Activated CD8-positive, alpha-beta memory T cell treated with anti-CD3 and anti-CD28 coated beads for 36 hours (primary cell): ENCODE data around the gene ARID4A. TPM values are rescaled to one million over a fixed set of nuclear protein-coding genes. Genes with fewer than 3 reads are reported as not detected.

Experiments
- CTCF ChIA-PET: fragments of 350-600 bp; sonication (Branson Sonifier 250); formaldehyde crosslinking; loops from one replicate; lab custom pipeline; 2021; ENCODE audit warnings: antibody characterized with exemption; lab: Charles Lee
- POLR2A ChIA-PET: fragments of 350-600 bp; sonication (Branson Sonifier 250); formaldehyde crosslinking; loops from one replicate; lab custom pipeline; 2021; ENCODE audit warnings: antibody characterized with exemption; lab: Charles Lee
- total RNA-seq, 2 experiments: library from RNA; stranded (reverse); gene quantifications; one replicate each; pipeline ENCODE4 v1.2.3, GENCODE V29; 2021

Gene ARID4A
- total RNA-seq, 2 experiments from 2014 or later = 15.9 to 16.8 TPM

DNA sequence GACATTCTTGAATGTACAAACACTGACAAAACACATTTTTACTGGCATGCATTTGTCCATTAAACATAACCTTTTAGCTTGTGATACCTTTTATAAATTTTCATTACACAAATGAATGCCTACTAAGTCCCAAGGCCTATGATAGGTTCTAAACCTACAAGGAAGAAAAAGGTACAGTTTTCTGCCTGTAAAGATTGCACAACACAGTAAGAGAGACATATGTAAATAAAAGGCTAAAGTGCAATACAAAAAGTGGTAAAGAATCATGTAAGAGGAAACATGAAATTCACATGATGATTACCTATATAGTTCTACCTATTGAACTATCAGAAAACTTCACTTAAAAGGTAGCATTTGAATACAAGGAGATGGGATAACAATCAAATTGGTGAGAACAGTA, 14.6 kb upstream of the ARID4A start:
- POLR2A ChIA-PET = no interaction called here
- CTCF ChIA-PET = interaction anchor here (1.5 kb wide), 1 partner anchor 14 kb away, joined by 5 read pairs; the partner anchor contains the start of gene ARID4A

DNA sequence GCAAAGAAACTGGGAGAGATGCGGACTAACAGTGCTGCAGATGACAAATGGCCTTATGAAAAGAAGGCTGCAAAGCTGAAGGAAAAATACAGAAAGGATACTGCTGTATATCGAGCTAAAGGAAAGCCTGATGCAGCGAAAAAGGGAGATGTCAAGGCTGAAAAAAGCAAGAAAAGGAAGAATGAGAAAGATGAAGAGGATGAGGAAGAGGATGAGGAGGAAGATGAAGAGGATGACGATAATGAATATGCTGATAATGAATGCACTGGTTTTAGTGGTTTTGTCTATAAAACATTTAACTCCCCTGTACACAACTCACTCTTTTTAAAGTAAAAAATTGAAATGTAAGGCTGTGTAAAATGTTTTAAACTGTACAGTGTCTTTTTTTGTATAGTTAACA, 13.2 kb upstream of the ARID4A start:
- ChIA-PET POLR2A (no interaction called here), CTCF (no interaction called here)

DNA sequence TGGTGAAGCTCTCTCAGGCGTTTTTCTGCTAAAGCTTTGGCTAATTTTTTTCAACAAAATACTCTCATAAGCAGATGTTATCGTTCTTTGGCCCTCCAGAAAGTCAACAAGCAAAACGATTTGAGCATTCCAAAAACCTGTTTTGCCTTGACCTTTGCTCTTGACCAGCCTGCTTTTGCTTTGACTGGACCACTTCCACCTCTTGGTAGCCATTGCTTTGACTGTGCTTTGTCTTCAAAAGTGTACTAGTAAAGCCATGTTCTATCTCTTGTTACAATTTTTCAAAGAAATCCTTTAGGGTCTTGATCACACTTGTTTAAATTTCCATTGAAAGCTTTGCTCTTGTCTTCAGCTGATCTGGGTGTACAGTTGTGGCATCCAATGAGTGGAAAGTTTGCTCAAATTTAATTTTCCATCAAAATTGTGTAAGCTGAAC, 10.7 kb upstream of the ARID4A start:
- POLR2A ChIA-PET = no interaction called here
- CTCF ChIA-PET = no interaction called here

DNA sequence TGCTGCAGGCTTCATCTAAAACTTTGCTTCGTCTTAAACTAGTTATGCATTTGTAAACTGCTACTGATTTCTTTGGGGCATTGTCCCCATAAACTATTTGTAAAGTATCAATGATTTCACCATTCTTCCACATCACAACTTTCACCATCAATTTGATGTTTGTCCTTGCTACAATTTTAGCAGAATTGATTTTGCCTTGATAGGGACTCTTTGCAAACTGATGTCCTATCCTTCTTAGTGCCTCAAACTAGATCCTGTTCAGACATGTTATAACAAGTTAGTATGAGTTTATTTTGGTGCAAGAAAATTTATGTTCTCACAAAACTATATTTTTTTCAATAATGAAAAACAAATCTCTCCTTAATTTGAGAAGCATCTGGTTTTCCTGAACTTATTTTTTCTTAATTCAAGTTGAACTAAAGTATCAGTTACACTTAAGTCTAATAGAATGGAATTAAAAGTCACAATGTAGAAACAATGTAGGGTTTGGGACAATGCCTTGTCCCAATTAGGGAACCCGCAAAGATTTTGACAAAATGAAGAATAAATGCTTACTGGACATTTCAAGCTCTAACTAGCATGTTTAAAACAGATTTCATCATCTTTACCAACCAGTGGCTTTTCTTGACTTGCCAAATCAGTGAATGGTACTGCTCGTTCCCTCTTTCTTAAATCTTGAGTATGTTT, 10.1 kb upstream of the ARID4A start:
- CTCF ChIA-PET = no interaction called here
- POLR2A ChIA-PET = no interaction called here

DNA sequence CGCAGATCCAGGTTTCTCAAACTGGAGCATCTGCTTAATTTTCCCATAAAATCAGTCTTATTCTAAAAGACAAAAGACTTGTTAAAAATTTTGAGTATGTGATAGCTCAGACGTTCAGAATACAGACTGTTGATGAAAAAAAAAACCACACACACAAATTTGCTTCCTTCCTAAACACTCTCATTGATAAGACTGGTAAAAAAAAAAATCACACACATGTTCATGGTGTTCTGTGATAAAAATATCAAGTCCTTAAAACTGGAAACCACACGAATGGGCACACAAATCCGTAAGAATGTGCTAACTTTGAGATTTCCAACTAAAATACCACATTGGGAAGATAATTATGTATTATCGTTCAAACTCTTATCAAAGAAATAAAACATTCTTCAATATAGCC, 6.7 kb upstream of the ARID4A start:
- CTCF ChIA-PET = no interaction called here
- POLR2A ChIA-PET = interaction anchor here (0.7 kb wide), 1 partner anchor 14 kb away, joined by 4 read pairs; no protein-coding TSS in a partner anchor

DNA sequence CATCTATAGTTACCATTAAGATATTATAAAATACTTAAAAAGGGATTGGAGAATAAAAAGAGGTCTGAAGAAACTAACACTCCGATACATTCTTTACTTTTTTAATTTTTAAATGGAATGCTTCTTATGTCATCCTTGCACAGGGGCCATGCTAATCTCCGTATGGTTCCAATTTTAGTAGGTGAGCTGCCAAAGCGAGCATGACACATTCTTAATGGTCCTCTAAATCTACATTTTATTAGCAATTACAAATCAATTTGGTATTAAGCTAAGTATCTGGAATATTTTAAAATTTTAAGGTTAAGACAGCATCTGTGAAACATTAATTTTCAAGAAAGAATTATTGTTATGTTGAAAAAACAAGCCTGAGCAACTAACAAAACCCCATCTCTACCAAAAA, 6.2 kb upstream of the ARID4A start:
- POLR2A ChIA-PET = no interaction called here
- CTCF ChIA-PET = interaction anchor here (0.6 to 0.8 kb wide), 2 partner anchors 10 to 23 kb away, joined by 3 read pairs; no protein-coding TSS in a partner anchor

DNA sequence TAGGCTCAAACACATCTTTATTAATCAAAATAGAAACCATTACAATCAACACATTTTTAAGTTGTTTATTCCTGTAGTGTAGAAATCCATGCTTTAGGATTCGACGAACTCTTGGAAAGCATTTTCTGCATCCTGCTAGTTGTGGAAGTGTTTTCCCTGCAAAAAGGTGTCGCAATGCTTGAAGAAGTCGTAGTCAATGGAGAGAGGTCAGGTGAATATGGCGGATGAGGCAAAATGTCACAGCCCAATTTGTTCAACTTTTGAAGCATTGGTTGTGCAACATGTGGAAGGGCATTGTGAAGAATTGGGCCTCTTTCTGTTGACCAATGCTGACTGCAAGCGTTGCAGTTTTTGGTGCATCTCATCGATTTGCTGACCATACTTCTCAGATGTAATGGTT, 4.2 kb upstream of the ARID4A start:
- ChIA-PET POLR2A (no interaction called here), CTCF (no interaction called here)

DNA sequence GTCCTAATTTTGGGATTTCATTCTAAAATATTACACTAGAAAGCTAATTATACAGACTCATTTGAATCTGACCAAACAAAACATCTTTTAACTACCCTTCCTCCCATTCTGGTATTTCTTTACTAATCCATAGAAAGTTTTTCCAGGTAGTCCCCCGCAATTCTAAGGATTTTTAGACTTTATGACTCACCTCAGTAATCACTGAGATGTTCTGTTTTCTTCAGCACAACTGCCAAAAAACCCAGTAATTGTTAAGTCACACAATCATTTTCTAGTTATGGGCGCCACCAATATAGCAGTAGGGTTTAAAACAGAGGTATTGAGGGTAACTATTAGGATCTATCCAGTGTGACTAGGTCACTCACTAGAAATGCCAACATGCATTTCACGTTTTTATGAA, 1.6 kb upstream of the ARID4A start:
- POLR2A ChIA-PET = no interaction called here
- CTCF ChIA-PET = no interaction called here

DNA sequence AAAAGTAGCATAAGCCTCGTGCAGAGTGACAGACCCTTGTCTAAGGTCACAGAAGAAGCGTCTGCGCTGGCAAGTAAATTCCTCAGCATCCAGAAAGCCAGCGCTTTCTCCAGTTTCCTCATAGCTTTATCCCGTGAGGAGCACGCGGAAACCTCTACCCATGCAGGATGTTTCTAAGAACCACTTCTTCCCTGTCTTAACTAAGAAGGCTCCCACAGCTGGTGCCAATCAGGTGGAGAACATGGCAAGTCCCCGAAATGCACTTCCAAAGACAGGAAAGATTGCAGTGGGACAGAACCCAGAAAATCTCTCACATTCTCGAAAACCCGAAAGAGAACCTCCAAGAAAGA, 968 bp upstream of the ARID4A start:
- ChIA-PET CTCF (interaction anchor here (0.6 to 1.8 kb wide), 2 partner anchors 14 to 26 kb away, joined by 5 read pairs; no protein-coding TSS in a partner anchor), POLR2A (interaction anchor here (1.0 to 1.6 kb wide), 3 partner anchors 24 to 1952 kb away, joined by 4 to 22 read pairs (median 5); partner anchors contain the start of genes KIAA0586, PPM1A and TIMM9)

DNA sequence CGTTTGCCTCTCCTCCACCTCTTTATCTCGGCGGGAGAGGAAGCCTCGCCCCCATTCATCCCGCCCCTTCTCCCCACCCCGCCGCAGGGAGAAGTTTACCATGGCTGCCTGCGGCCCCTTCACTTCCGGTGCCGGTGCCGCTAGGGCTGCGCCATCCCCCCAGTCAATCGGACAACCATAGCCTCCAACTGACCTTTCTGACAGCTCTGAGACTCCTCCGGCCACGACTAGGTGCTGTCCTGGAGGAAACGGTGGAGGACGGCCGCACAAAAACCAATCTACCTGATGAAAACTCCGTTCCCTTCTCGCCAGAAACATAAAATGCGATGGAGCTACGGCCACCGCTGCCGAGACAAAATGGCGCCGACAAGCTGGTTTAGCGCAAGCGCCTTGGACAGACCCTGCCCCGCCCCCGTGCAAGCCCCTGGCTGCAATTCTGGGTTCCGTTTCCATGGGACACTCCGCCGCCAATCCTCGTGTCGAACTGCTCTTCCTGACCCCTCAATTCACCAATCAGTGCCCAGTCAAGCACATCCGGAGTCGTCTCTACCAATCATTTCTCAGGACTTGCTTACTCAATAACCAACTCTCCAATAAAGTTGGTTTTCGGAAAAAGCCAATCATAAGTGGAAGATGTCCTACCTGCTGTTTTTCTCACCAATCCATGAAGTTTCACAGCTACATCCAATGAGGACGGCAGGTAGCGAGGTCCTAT, 436 bp upstream of the ARID4A start:
- CTCF ChIA-PET = interaction anchor here (0.6 to 1.8 kb wide), 4 partner anchors 15 to 40 kb away, joined by 3 to 5 read pairs (median 4); no protein-coding TSS in a partner anchor
- POLR2A ChIA-PET = interaction anchor here (0.6 to 1.9 kb wide), 13 partner anchors 23 to 1951 kb away, joined by 3 to 22 read pairs (median 4); partner anchors contain the start of genes ACTR10, KIAA0586, NAA30 and PPM1A

DNA sequence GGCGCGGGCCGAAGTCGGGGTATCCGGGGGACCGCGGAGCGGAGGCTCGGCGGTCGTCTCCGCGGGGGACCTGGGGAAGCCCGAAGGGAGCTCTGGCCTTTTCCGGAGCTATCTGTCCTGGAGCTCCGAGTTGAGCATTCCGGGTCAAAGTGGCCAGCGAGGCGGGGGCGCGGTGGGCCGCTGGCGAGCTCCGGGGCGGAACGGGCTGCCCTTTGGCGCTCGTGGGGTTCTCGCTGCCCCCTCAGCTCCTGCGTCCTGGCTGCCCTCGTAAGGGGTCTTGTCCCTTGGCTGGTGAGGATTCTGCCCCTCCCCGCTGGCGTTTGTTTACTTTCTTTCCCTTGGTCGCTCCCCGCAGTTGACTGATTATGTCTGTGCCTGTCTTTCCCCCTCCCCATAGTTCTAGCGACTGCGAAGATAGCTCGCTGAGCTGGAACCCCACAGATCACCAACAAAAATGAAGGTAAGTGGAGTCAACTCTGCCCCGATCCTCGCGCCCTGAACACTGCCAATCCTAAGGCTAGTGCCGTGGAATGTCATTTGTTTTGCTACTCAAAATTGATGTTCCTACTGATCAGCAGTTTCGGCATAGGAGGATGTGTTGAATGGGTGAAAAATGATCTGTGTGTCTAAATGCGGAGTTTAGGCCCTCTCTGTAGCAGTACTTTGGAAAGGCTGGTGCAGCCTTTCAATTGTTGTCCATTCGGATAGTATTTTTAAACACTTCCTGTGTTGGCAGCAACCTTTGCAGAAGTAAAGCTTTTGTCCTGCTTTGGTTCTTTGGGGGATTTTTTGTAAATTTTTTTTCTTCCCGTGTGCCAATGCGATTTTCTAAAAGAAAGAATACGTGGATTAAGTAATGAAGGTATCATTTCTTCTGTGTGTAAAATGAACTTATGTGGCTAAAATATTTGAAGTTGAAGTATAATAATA, 1.3 kb downstream of the ARID4A start:
- CTCF ChIA-PET = interaction anchor here (0.9 to 1.7 kb wide), 2 partner anchors 18 to 35 kb away, joined by 3 read pairs; no protein-coding TSS in a partner anchor
- POLR2A ChIA-PET = interaction anchor here (0.6 to 1.9 kb wide), 7 partner anchors 13 to 128 kb away, joined by 3 to 19 read pairs (median 5); partner anchors contain the start of genes KIAA0586, PSMA3 and TIMM9

DNA sequence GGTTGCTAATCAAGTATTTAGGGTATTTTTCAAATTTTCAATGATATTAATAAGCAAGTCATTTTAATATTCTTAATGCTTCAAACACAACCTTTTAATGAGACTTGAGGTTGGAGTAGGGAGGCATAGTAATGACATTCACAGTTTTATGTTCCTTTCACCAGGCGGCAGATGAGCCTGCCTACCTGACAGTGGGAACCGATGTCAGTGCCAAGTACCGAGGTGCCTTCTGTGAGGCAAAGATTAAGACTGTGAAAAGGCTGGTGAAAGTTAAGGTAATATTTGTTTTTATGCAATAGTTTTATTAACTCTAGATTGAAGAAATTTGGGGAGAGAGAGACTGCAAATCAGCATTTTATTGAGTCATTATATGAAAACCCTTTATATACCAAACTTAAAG, 3.1 kb downstream of the ARID4A start:
- CTCF ChIA-PET = no interaction called here
- POLR2A ChIA-PET = no interaction called here

DNA sequence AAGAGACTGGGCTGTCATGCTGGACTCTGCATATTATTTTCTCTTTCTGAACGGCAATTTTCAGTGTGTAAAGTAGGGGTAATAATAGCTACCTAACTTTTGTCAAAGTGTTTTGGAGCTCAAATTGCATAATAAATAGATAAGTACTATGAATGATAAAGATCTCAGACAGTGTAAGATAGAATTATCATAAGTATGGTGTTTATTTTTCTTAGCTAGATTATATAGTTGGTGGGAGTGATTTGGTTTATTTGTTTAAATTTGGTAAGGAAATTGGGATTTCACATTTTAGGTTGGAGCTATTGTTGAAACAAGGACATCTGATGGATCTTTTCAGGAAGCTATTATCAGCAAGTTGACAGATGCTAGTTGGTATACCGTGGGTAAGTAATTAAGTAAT, 7.4 kb downstream of the ARID4A start:
- ChIA-PET POLR2A (interaction anchor here (0.5 to 0.6 kb wide), 2 partner anchors 14 to 78 kb away, joined by 3 to 4 read pairs; no protein-coding TSS in a partner anchor), CTCF (no interaction called here)

DNA sequence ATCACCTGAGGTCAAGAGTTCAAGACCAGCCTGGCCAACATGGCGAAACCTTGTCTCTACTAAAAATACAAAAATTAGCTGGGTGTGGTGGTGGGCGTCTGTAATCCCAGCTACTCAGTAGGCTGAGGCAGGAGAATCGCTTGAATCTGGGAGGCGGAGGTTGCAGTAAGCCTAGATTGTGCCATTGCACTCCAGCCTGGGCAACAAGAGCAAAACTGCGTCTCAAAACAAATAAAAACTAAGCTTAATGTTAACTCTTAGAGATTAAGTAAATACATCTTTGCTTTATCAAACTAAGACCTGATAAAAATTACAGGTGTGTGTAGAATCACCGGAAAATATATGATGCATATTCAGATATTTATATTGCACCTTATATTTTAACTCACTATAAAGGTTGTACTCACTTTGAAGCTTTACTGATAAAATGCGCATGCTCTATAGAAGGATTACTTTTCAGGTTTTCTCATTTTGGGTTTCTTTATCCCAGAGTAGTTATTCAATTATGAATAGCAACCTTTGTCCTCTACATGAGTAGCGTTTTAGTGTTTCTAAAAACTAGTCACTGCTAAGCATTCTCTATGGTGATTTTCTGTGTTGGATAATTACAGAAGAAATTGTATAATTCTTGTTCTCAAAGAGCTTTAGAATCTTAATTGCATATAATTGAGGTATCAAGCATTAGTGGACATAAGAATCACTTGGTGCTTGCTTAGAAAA, 9.4 kb downstream of the ARID4A start:
- CTCF ChIA-PET = no interaction called here
- POLR2A ChIA-PET = no interaction called here

DNA sequence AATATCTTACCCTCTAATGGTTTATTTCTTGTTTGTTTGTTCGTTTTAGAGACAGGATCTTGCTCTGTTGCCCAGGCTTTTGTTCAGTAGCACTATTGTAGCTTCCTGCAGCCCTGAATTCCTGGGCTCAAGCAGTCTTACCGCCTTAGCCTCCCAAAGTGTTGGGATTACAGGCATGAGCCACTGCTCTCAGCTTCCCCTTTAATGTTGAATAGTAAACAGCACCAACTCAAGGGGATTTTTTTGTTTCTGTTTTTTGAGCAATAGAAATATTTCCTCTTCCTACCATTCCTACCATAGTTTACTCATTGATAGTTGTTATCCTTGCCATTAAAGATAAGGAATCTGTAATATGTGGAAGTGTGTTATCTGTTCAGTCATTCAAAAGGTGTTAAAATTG, 10.7 kb downstream of the ARID4A start:
- ChIA-PET POLR2A (no interaction called here), CTCF (no interaction called here)

DNA sequence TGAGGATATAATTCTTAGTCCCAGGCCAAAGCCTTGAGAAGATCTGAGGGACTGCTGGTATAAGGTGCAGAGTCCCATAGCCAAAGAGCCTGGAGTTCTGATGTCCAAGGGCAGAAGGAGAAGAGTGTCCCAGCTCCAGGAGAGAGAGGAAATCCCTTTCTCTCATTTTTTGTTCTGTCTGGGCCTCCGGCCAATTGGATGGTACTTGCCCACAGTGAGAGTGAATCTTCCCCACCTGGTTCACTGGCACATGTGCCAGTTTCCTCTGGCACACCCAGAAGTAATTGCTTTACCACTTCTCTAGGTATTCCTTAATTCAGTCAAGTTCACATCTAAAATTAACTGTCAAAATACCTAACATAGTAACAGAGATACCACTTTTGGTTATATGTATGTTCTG, 15.3 kb downstream of the ARID4A start:
- CTCF ChIA-PET = no interaction called here
- POLR2A ChIA-PET = no interaction called here

DNA sequence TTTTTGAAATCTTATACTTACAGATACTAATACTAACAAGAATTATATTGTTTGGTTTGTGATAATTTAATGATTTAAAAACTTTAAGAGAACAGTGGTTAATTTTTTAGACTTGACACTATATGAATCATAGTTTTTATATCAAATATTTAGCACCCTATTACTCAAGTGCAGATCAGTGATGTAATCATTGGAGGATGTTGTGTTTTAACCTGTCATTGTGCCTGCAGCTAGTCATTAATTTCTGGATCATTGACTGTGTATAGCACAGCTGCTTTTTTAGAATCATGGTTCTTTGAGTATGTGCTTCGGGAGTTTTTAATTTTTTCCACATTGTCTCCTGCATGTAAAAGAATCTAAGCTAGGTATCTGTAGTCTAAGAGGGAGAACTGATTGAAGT, 17.3 kb downstream of the ARID4A start:
- POLR2A ChIA-PET = no interaction called here

DNA sequence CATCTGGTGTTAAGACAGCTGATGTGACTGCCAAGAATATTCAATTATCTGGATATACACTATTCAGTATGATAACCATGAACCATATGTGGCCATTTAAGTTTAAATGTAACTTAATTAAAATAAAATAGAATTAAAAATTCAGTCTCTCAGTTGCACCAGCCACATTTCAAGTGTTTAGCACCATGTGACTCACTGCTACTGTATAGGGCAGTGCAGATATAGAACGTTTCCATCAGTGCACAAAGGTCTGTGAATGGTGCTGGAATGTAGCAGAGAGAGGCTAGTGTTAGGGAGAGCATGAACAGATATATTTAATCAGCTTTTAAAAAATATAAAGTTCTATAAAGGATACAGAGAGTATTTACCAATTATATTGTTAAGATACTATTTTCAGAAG, 28.7 kb downstream of the ARID4A start:
- ChIA-PET POLR2A (no interaction called here), CTCF (interaction anchor here (0.6 kb wide), 1 partner anchor 125 kb away, joined by 3 read pairs; no protein-coding TSS in a partner anchor)

More for the DNA sequence above, 17.3 kb downstream of the ARID4A start:
- CTCF ChIA-PET = no interaction called here
